ENCODE results near the gene SLCO3A1. TPM values are rescaled to one million over a fixed set of nuclear protein-coding genes. Genes with fewer than 3 reads are reported as not detected.

Gene SLCO3A1
- total and polyA plus RNA-seq, 2 experiments from 2014 or later = 35.5 to 71.9 TPM

DNA sequence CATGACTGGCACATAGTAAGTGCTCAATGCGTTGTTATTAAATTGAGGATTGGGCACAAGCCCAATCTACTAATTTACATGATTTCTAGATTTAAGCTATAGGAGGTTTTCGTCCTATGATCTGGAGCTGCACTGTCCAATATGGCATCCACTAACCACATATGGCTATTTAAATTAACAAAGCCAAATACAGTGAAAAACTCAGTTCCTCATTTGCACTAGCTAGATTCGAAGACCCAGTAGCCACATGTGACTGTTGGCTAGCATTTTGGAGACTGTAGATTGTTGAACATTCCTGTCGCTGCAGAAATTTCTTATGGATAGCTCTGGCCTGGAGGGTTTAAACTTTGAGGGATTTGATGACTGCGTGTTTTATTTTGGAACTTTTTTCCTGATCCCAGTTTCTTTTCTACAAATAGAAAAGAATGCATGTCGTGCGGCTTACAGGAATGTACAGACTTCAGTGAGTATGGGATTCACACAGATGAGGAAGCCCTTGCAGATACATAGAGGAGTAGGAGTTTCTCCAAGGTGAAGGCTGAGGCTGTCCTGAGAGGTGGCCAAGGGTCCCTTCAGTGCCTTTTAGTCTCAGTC is 82.8 kb downstream of the SLCO3A1 start:
- Histone ChIP-seq H3K4me3 (no peak overlapping the region), H3K36me3 (no peaks in the 10 kb centered on the region), H3K4me1 (ENCODE audit: low read depth) (peaks cover 27% of the 10 kb centered on the region), H3K27ac (peak overlapping the region; percentile 58), H3K9me3 (ENCODE audit: low read depth) (no peaks in the 10 kb centered on the region), H3K27me3 (no peaks in the 10 kb centered on the region)
- DNase-seq (ENCODE audit: low read depth in 1 of 2, low spot score in 1 of 2) = no peak
- TF ChIP-seq CTCF (IDR thresholded peaks at IDR 0.05; ENCODE audit: low read depth, low read length) = no peak

GRCh38 chr15:91936927-91937326 is 83.4 kb downstream of the SLCO3A1 start:
- Histone ChIP-seq H3K27me3 (no peaks in the 10 kb centered on the region), H3K27ac (peak overlapping the region; percentile 58), H3K4me1 (ENCODE audit: low read depth) (peaks cover 33% of the 10 kb centered on the region), H3K4me3 (no peak overlapping the region), H3K36me3 (no peaks in the 10 kb centered on the region), H3K9me3 (ENCODE audit: low read depth) (no peaks in the 10 kb centered on the region)
- TF ChIP-seq CTCF (IDR thresholded peaks at IDR 0.05; ENCODE audit: low read depth, low read length) = no peak
- DNase-seq (ENCODE audit: low read depth in 1 of 2, low spot score in 1 of 2) = no peak

GRCh38 chr15:91938136-91938535 is 84.6 kb downstream of the SLCO3A1 start:
- no peak overlapping the region for H3K4me3 ChIP-seq
- no peak for TF ChIP-seq CTCF (IDR thresholded peaks at IDR 0.05; ENCODE audit: low read depth, low read length)

GRCh38 chr15:91939403-91939831 is 85.9 kb downstream of the SLCO3A1 start:
- peaks cover 43% of the 10 kb centered on the region for H3K4me1 ChIP-seq (ENCODE audit: low read depth)
- no peaks in the 10 kb centered on the region for H3K27me3 ChIP-seq
- no peaks in the 10 kb centered on the region for H3K36me3 ChIP-seq
- H3K9me3 ChIP-seq (ENCODE audit: low read depth) = no peaks in the 10 kb centered on the region
- no peak for TF ChIP-seq CTCF (IDR thresholded peaks at IDR 0.05; ENCODE audit: low read depth, low read length)
- no peak overlapping the region for H3K27ac ChIP-seq
- no peak for DNase-seq (ENCODE audit: low read depth in 1 of 2, low spot score in 1 of 2)
- H3K4me3 ChIP-seq = no peak overlapping the region

More at GRCh38 chr15:91938136-91938535, 84.6 kb downstream of the SLCO3A1 start:
- Histone ChIP-seq H3K4me1 (ENCODE audit: low read depth) (peaks cover 41% of the 10 kb centered on the region), H3K9me3 (ENCODE audit: low read depth) (no peaks in the 10 kb centered on the region), H3K27me3 (no peaks in the 10 kb centered on the region), H3K27ac (no peak overlapping the region), H3K36me3 (no peaks in the 10 kb centered on the region)
- no peak for DNase-seq (ENCODE audit: low read depth in 1 of 2, low spot score in 1 of 2)

DNA sequence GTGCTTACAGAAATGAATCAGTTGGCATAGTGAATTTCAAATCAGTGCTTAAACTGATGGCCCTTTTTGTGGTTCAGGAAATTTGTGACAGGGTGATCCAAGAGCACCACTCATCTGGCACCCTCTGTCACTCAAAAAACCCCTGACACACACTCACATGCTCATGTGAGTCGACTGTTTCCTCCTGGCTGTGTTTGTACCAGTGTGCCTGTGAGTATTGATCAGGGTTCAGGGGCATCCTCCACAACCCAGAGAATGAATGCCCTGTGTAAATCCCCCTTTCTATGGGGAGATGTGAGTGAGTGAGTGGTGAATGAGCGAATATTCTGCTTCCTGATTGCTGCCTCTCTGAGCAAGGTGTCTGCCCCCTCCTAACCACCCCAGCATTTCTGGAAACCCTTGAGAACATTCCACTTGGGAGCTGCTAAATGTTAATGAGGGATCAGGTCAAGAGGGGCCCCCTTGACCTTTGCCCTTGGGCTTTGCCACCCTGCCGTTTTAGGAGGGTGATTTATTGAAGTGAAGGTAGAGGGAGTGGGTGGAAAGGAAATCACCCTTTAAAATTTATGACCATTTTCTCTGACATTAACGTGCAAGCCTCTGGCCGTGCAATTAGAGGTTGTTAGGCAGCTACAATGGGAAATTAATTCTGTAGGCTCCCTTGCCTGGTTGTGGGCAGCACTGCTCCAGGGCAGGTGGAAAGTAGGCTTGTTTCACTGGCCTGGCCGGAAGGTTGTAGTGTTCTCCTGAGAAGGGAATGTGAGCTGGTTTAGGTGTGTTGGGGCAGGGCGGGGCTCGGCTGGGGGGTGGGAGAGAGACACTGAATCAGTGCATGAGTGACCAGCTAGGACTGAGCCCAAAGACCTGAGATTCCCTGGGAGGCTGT is 87.2 kb downstream of the SLCO3A1 start:
- H3K36me3 ChIP-seq = no peaks in the 10 kb centered on the region
- peak overlapping the region; percentile 71 for H3K27ac ChIP-seq
- TF ChIP-seq CTCF (IDR thresholded peaks at IDR 0.05; ENCODE audit: low read depth, low read length) = no peak
- H3K27me3 ChIP-seq = no peaks in the 10 kb centered on the region
- peaks cover 49% of the 10 kb centered on the region for H3K4me1 ChIP-seq (ENCODE audit: low read depth)
- no peak overlapping the region for H3K4me3 ChIP-seq
- H3K9me3 ChIP-seq (ENCODE audit: low read depth) = no peaks in the 10 kb centered on the region
- no peak for DNase-seq (ENCODE audit: low read depth in 1 of 2, low spot score in 1 of 2)
